ENCODE data around the gene SH3GLB2.
"Not testable (repeated sequence)": the region's sequence is repeated elsewhere in the genome, so short reads cannot be mapped to it uniquely, and the experiment has no call there.

SH3GLB2 gene

DNA sequence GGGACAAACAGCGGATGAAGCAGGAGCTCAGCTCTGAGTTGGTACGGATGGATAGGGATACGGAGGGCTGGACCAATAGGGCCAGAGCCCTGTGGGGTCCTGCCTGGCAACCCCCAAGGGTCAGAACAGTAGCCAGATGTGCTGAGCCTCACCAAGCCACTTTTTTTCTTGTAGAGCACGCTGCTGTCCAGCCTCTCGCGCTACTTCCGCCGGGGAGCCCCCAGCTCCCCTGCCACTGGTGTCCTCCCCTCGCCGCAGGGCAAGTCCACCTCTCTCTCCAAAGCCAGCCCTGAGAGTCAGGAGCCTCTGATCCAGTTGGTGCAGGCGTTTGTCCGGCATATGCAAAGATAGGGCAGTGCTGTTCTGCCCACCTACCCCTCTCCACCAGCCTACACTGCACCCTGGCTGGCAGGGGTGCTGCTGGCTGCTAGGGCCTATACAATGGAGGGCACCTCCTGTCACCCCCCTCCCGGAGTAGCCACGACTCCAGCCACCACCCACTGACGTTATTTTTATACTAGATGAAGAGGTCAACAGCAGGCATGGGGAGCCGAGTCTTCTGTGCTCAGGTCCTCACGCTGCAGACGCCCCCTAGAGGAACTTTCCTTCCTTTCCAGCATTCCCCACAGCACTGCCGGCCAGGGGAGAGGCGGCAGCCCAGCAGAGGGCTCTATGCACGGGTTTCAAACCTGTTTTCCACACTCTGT lies 21.6 kb downstream of the SH3GLB2 start:
- in situ Hi-C loops (cut with MboI; ENCODE audit: low pct_unique_long_range_greater_than_20kb, low sequenced_read_pairs), result no loop called here
- peak; percentile 80 for DNase-seq

DNA sequence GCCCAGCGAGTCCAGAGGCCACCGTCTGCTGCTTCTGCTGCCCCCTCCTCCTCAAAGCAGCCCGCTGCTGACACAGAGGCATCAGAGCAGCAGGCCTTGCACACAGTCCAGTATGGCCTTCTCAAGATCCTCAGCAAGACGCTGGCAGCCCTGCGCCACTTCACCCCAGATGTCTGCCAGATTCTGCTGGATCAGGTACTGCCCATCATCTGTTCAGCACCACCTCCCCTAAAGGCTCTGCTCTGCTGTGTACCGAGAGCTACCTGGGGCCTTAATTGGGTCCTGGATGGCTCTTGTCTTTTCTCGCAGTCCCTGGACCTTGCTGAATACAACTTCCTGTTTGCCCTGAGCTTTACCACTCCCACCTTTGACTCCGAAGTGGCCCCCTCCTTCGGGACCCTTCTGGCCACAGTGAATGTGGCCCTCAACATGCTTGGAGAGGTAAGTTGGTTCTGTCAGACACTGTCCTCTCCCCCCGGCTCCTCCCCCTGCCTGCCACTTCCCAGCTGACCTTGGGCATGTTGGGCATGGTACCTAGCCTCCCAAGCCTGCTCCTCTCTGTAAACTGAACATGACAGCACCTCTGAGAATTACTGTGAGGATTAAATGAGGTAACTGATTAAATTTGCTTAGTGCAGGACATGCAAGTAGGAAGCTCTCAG lies 22.7 kb downstream of the SH3GLB2 start:
- no peak for DNase-seq
- in situ Hi-C loops (cut with MboI; ENCODE audit: low pct_unique_long_range_greater_than_20kb, low sequenced_read_pairs), result no loop called here

DNA sequence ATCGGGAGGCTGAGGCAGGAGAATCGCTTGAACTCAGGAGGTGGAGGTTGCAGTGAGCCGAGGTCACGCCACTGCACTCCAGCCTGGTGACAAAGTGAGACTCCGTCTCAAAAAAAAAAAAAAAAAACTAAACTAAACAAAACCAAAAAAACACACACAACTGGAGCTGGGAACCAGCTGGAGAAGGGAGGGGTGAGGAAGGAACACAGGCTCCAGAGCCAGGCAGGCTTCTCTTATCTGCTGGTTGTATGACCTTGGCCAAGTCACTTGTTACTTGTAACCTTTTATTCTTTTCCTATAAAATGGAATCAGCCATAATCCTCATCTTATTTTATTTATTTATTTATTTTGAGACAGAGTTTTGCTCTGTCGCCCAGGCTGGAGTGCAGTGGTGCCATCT lies 24.0 kb downstream of the SH3GLB2 start:
- DNase-seq; in situ Hi-C loops (cut with MboI; ENCODE audit: low pct_unique_long_range_greater_than_20kb, low sequenced_read_pairs): not testable (repeated sequence)

DNA sequence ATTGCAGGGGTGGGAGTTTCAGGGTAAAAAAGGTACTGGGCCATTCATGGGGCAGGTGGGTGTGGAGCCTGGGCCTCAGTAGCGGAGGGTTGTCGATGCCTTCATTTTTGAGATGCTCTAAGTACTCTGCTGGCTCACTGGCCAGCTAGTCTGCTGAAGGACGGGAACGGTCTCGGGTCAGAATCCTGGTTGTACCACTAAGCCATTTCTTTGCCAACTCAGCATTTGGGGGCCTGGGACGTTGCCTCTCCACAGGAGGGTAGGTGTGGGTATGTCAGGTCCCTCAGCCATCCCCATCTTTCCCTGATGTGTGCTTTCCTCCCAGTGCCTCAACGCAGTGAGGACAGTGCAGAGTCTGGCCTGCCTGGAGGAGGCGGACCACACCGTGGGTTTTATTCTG lies 25.1 kb downstream of the SH3GLB2 start:
- no peak for DNase-seq
- in situ Hi-C loops (cut with MboI; ENCODE audit: low pct_unique_long_range_greater_than_20kb, low sequenced_read_pairs), result no loop called here

DNA sequence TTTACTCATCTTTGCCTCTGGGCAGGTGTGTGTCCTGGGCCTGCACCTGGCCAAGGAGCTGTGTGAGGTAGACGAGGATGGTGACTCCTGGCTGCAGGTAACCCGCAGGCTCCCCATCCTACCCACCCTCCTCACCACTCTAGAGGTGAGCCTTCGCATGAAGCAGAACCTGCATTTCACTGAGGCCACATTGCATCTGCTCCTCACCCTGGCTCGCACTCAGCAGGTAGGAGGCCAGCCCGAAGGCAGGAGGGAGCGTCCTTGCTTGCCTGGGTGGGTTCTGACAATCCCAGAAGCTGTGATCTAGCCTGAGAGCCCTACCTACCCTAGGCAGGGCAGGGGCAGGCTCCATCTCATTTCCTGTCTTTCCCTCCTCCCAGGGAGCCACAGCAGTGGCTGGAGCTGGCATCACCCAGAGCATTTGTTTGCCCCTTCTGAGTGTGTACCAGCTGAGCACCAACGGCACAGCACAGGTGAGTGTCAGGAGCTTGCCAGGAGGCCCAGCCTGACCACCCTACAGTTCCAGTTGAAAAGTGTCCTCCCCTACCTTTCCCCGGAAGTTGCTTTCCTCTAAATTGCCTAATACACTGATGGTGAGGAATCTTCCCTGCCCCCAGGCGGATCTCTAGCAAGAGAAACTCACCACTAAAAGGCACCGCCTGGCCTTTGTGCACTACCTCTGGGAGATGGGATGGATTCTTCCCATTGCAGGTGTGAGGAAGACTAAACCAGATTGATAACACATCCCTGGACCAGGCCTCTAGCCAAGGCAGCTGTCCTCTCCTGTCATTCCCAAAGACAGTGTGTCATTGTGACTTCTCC lies 26.4 kb downstream of the SH3GLB2 start:
- in situ Hi-C loops (cut with MboI; ENCODE audit: low pct_unique_long_range_greater_than_20kb, low sequenced_read_pairs), result no loop called here
- no peak for DNase-seq

GRCh38 chr9:128999581-129000206 lies 28.4 kb downstream of the SH3GLB2 start:
- no peak for DNase-seq
- in situ Hi-C loops (cut with MboI; ENCODE audit: low pct_unique_long_range_greater_than_20kb, low sequenced_read_pairs), result no loop called here

GRCh38 chr9:128998462-128998861 lies 29.7 kb downstream of the SH3GLB2 start:
- no peak for DNase-seq

GRCh38 chr9:128995791-128996190 lies 32.3 kb downstream of the SH3GLB2 start:
- in situ Hi-C loops (cut with MboI; ENCODE audit: low pct_unique_long_range_greater_than_20kb, low sequenced_read_pairs), result no loop called here
- DNase-seq, result no peak

More at GRCh38 chr9:128998462-128998861, 29.7 kb downstream of the SH3GLB2 start:
- in situ Hi-C loops (cut with MboI; ENCODE audit: low pct_unique_long_range_greater_than_20kb, low sequenced_read_pairs), result no loop called here

- DNase-seq, result no peak
- in situ Hi-C loops (cut with MboI; ENCODE audit: low pct_unique_long_range_greater_than_20kb, low sequenced_read_pairs), result no loop called here
Observed at GRCh38 chr9:128992995-128993394, 35.1 kb downstream of the SH3GLB2 start.

DNA sequence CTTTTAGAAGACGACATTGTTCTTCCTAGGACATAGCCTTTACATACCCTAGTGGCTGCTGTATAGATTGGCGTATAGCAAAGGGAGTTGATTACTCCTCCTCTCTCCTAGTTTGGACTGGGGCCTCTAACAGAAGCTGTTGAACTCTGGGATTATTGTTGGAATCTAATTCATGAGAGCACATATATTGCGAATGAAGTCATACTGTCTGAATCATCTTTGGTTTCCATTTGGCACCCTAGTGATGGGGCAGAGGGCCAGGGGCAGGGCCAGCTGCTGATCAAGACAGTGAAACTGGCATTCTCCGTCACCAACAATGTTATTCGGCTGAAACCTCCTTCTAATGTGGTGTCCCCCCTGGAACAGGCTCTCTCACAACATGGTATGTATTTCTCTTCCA lies 40.3 kb downstream of the SH3GLB2 start:
- no peak for DNase-seq
- in situ Hi-C loops (cut with MboI; ENCODE audit: low pct_unique_long_range_greater_than_20kb, low sequenced_read_pairs), result no loop called here

DNA sequence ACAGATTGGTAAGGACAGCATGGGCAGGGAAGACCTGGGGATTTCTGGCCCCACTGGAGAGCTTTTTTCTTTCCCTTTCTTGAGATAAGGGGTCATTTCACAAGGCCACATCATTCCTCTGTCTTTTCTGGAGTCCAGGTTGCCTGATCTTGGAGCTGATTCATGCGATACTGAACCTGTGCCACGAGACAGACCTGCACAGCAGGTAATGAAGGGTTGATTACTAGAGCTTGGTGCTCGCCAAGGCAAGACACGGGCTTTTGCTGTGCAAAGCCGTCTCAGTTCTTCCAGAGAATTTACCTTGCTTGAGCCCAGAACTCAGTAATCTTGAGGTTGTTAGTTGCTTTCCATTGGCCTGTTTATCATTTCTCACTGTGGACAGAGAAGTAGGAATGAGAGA lies 41.5 kb downstream of the SH3GLB2 start:
- no peak for DNase-seq
- in situ Hi-C loops (cut with MboI; ENCODE audit: low pct_unique_long_range_greater_than_20kb, low sequenced_read_pairs), result no loop called here

GRCh38 chr9:128983536-128983935 lies 44.6 kb downstream of the SH3GLB2 start:
- no peak for DNase-seq
- in situ Hi-C loops (cut with MboI; ENCODE audit: low pct_unique_long_range_greater_than_20kb, low sequenced_read_pairs), result no loop called here

- in situ Hi-C loops (cut with MboI; ENCODE audit: low pct_unique_long_range_greater_than_20kb, low sequenced_read_pairs), result no loop called here
Observed at GRCh38 chr9:128979111-128979510, 49.0 kb downstream of the SH3GLB2 start.

GRCh38 chr9:128972956-128973355 lies 55.2 kb downstream of the SH3GLB2 start:
- no peak for DNase-seq
- in situ Hi-C loops (cut with MboI; ENCODE audit: low pct_unique_long_range_greater_than_20kb, low sequenced_read_pairs), result no loop called here

More at GRCh38 chr9:128979111-128979510, 49.0 kb downstream of the SH3GLB2 start:
- no peak for DNase-seq

GRCh38 chr9:128969491-128969890 lies 58.6 kb downstream of the SH3GLB2 start:
- in situ Hi-C loops (cut with MboI; ENCODE audit: low pct_unique_long_range_greater_than_20kb, low sequenced_read_pairs), result no loop called here
- DNase-seq, result no peak

DNA sequence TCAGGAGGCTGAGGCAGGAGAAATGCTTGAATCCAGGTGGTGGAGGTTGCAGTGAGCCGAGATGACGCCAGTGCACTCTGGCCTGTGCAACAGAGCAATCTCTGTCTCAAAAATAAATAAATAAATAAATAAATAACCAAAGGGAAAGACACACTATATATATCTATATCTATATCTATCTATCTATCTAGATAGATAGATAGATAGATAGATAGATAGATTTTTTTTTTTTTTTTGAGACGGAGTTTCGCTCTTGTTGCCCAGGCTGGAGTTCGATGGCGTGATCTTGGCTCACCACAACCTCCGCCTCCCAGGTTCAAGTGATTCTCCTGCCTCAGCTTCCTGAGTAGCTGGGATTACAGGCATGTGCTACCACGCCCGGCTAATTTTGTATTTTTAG lies 66.7 kb downstream of the SH3GLB2 start:
- DNase-seq; in situ Hi-C loops (cut with MboI; ENCODE audit: low pct_unique_long_range_greater_than_20kb, low sequenced_read_pairs): not testable (repeated sequence)

Measured in KBM-7 (cell line).